ENCODE data around the gene GHR.
"Not testable (repeated sequence)": the region's sequence is repeated elsewhere in the genome, so short reads cannot be mapped to it uniquely, and the experiment has no call there.

The GHR gene

DNA sequence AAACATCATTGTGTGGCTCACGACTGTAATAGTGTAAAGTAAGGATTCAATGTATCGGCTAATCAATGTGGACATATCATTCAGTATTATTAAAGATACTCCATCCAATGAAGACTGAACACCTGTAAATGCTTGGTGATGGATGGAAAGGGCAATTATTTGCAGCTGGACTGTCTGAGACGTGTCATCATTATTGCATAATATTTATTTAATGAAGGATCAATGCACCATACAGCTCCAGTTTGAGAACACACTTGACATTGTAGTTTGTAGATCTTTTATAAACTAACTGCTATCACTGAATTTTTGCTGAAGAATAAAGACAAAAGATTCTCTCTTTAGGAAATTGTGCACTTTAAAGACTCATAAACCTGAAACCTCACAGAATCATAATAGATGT is 215.7 kb downstream of the GHR start:
- DNase-seq (ENCODE audit: extremely low read depth in 1 of 2, low read depth in 1 of 2) = no peak

DNA sequence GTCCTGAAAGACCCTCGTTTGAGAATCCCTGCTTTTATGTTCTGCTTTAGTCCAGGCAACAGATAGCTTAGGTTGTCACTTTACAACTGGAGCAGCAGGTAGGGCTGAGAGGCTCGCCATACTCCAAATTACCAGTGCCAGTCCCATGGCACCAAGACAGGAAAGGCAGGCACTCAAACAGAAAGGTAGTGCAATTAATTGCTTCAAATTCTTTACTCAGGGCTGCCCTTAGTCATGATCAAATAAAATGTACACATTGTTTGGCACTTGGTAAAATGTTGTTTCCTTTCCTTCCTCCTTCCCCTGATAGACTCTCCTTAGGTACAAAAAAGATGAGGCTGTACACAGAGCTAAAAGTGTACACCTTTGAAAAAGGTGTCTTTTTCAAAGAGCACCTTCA is 217.6 kb downstream of the GHR start:
- no peak for DNase-seq (ENCODE audit: extremely low read depth in 1 of 2, low read depth in 1 of 2)

DNA sequence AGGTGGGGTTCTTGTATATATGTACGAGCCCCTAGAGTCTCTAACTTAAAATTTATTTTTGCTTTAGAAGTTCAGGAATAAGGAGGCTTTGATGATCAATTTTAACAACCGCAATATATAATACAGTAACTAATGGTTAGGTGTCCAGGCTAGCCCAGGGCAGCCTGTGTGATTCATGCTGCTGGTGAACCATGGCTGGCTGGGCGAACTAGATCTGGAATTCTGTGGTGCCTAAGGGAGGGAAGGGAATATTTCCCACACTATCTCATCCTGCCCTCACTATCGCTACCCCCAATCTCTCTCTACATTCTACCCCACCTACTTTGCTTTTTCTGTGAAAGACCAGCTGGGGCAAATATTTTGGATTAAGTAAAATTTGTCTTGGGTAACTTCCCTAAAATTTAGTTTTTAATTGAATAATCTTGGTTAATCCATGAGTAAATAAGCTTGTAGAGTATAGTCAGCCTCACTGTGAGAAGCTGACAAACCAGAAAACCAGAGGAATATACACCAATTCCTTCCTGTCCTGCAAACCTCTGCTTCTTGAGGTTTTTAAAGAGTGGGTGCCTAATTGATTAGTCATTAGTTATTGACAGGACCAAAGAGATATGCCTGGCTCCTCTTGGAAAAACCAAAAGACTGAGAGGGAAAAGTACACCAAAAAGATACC is 218.2 kb downstream of the GHR start:
- DNase-seq (ENCODE audit: extremely low read depth in 1 of 2, low read depth in 1 of 2) = no peak

- no peak for DNase-seq (ENCODE audit: extremely low read depth in 1 of 2, low read depth in 1 of 2)
Measured at GRCh38 chr5:42642006-42642405, 218.8 kb downstream of the GHR start.

GRCh38 chr5:42643360-42643759 is 220.1 kb downstream of the GHR start:
- DNase-seq (ENCODE audit: extremely low read depth in 1 of 2, low read depth in 1 of 2) = no peak

- no peak for DNase-seq (ENCODE audit: extremely low read depth in 1 of 2, low read depth in 1 of 2)
Measured at GRCh38 chr5:42645138-42645537, 221.9 kb downstream of the GHR start.

- DNase-seq (ENCODE audit: extremely low read depth in 1 of 2, low read depth in 1 of 2) = no peak
Measured at GRCh38 chr5:42648036-42648435, 224.8 kb downstream of the GHR start.

DNA sequence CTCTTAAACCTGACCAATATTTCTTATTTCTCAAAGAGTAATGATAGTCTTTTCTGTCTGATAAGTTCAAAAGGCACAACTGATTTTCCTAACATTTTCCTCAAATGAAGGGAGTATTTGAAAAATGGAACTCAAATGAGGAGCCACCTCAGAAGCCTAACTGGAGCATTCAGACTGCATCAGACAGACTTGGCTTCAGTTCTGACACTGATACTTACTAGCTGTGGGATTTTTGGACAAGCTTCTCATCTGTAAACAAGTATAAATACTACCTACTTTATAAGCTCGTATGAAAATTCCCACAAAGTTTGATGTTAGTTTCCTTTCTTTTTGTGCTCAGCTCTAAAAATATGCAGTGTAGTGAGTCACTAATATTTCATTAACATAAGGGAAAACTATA is 225.7 kb downstream of the GHR start:
- no peak for DNase-seq (ENCODE audit: extremely low read depth in 1 of 2, low read depth in 1 of 2)

DNA sequence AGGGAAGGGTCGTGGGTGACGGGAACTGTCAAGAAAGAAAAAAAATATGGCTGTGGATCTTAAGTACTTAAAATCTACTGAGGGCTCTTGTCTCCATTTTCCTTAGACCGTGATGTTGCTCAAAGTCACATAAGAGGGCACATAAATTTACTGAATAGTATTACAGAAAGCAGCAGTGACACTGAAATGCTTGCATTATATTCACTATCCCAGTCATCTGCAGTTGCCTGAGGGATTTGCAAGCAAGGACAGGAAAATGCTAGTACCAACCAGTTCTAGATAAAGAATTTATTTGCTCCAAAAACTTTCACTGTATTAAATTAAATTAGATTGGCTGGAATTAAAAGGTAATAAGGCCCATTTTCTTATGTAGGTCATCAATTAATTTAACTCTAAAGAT is 226.8 kb downstream of the GHR start:
- DNase-seq (ENCODE audit: extremely low read depth in 1 of 2, low read depth in 1 of 2) = no peak

- DNase-seq (ENCODE audit: extremely low read depth in 1 of 2, low read depth in 1 of 2) = no peak
Measured at GRCh38 chr5:42653705-42654104, 230.5 kb downstream of the GHR start.

- no peak for DNase-seq (ENCODE audit: extremely low read depth in 1 of 2, low read depth in 1 of 2)
Measured at GRCh38 chr5:42654645-42655044, 231.4 kb downstream of the GHR start.

GRCh38 chr5:42655982-42656650 is 232.9 kb downstream of the GHR start:
- no peak for DNase-seq (ENCODE audit: extremely low read depth in 1 of 2, low read depth in 1 of 2)

DNA sequence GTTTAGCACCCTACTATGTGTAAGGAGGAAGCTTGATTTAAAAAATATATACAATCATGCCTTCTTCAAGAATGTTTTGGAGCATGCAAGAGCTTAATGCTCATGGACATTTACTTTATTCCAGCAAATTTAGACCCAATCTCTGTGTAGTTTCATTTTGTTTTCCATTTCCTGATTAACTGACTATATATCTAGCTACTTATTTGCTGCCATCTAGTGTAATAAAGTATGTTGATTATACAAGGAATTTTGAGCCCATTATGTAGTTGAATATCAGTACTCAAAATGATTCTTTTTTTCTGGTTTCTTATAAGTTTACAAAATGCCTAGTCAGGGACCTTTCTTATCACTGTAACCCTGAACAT is 233.4 kb downstream of the GHR start:
- DNase-seq (ENCODE audit: extremely low read depth in 1 of 2, low read depth in 1 of 2) = no peak

DNA sequence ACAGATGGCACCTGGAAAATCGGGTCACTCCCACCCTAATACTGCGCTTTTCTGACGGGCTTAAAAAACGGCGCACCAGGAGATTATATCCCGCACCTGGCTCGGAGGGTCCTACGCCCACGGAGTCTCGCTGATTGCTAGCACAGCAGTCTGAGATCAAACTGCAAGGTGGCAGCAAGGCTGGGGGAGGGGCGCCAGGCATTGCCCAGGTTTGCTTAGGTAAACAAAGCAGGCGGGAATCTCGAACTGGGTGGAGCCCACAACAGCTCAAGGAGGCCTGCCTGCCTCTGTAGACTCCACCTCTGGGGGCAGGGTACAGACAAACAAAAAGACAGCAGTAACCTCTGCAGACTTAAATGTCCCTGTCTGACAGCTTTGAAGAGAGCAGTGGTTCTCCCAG is 236.6 kb downstream of the GHR start:
- DNase-seq (ENCODE audit: extremely low read depth in 1 of 2, low read depth in 1 of 2) = not testable (repeated sequence)

DNA sequence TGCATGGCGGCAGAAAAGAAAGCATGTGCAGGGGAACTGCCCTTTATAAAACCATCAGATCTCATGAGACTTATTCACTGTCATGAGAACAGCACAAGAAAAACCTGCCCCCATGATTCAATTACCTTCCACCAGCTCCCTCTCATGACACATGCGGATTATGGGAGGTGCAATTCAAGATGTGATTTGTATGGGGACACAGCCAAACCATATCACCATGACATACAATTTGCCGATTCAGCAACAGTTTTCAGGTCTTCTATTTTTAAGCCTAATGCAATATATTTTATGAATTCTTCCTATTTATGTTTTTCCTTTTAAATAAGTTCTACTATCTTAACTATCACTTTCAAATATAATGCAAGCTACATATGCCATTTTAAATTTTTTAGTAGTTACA is 242.6 kb downstream of the GHR start:
- DNase-seq (ENCODE audit: extremely low read depth in 1 of 2, low read depth in 1 of 2) = no peak

- DNase-seq (ENCODE audit: extremely low read depth in 1 of 2, low read depth in 1 of 2) = no peak
Measured at GRCh38 chr5:42666869-42667268, 243.6 kb downstream of the GHR start.

DNA sequence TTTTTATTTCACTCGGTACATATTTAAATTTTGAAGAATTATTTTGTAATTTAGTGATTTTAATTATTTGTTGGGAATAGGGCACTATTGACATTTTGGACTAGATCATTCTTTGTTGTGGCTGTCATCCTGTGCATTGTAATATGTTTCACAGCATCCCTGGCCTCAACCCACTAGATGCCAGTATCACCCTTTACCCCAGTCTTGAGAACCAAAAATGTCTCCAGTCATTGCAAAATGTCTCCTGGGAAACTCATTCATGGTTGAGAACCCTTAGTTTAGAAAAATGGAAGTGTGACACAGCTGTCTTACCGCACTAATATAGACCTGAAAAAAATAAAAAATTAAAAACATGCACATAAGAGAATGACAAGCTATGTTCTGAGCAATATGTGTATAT is 245.0 kb downstream of the GHR start:
- DNase-seq (ENCODE audit: extremely low read depth in 1 of 2, low read depth in 1 of 2) = no peak

DNA sequence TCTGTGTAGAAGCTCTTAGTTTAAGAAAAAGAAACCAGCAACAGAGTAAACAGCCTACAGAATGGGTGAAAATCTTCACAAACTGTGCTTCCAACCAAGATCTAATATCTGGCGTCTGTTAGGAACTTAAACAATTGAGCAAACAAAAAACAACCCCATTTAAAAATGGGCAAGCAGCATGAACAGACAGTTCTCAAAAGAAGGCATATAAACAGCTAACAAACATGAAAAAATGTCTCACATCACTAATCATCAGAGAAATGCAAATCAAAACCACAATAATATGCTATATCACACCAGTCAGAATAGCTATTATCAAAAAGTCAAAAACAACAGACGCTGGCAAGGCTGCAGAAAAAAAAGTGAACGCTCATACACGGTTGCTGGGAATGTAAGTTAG is 249.7 kb downstream of the GHR start:
- DNase-seq (ENCODE audit: extremely low read depth in 1 of 2, low read depth in 1 of 2) = no peak

- no peak for DNase-seq (ENCODE audit: extremely low read depth in 1 of 2, low read depth in 1 of 2)
Measured at GRCh38 chr5:42675602-42676001, 252.4 kb downstream of the GHR start.

DNA sequence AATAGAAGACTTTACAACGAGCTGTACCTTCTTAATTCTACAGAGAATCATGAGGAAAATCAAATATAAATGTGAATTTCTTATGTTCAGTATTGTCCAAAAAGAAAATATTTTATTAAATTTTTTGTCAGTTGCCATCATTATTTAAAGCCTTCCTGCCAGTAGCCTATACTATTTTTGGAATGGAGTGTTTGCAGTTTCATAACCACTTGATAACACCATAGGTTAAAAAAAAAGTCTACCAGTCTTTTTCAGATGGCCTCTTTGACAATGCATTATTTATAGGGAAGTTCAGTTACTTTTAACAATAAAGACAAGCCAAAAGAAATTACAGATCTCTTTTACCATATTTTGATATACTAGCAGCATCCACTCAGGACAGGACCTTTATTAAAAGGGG is 253.1 kb downstream of the GHR start:
- no peak for DNase-seq (ENCODE audit: extremely low read depth in 1 of 2, low read depth in 1 of 2)

- no peak for DNase-seq (ENCODE audit: extremely low read depth in 1 of 2, low read depth in 1 of 2)
Measured at GRCh38 chr5:42677156-42677842, 254.1 kb downstream of the GHR start.

GRCh38 chr5:42680046-42680445 is 256.8 kb downstream of the GHR start:
- DNase-seq (ENCODE audit: extremely low read depth in 1 of 2, low read depth in 1 of 2) = no peak
